T-helper 1 cell (primary cell): ENCODE data around the gene GRM8.

Source experiments
- DNase-seq, 5 donors: peaks; one replicate each; pipeline ENCODE4 v3.0.0-alpha.2; 2012 to 2020

GRM8 gene

DNA sequence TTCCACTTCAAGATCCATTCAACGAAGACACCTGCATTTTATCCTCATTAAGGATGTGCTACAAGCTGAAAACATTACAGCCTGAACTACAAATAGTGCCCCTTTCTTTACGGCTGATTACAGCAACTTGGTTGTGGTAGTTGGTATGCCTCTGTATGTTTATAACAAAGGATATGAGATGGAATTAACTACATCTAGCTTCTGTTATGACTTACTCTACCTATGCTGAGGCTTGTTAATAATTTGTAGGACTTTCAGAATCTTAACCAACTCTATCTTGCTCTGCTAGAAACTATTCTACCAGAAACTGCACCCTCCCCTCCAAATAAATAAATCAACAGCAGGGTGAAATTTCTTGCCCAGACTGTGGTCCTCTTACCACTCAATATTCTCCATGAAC, 448.1 kb downstream of the GRM8 start:
- no peak for DNase-seq

DNA sequence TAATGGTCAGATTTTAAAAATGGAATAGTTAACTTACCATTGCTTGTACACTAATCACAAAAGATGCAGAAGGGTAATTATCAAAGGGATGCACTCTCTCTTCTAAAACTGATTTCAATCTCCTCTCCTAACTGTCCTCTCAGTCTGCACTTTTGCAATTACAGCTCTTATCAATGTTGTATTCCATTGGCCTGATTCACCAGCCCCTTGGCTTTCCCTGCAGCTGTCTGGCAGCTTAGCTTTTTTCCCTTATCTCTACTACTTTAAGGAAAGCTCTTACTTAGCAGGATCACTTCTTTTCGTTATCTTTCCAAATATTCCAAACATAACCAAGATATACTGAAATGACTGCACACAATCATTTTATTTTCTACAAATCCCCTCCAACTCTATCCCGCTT, 448.8 kb downstream of the GRM8 start:
- DNase-seq = no peak

DNA sequence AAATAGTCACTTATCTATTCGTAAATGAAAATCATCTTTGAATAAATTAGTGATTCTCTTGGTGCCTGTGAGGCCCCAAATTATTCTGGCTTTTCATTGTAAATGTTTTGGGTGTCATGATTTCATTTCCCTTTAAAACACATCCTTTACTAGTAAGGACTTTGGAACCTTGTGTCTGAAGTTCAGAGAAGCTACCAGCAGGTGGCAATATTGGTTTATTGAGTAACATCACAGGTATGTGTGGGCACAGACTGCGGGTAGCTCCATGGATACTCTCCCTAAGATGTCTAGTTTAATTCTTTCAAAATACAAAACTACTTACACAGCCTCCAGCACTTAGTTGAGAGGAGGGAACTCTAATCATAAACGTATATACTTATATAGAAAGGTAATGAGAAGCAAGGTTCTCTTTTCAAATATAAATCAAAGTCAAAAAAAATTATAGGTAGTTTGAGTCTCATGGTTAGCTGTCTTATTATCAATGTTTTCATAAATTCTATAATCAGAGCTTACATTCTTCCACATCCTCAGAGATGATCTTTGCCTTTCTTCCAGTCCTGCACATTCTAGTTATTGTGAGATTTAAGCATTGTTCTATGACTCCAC, 449.6 kb downstream of the GRM8 start:
- DNase-seq = peak in 3 of 5 donors; percentile 5 to 41 (median 19)

DNA sequence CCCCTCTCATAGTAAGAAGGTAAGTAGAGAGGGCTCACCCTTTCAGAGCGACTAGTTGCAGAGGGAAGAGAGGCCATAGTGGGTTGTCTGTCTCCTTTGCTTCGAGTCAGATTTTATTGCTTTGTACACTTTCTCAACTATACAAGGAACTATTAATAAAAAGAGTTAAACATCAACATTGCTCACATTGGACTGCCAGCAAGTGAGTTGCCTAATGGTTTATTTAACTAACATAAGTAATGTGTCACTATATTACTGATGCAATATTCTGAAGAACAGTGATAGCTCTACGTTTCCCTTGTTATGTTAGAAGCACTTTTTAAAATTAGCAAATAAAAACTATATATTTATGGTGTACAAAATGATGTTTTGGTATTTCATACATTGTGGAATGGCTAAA, 451.0 kb downstream of the GRM8 start:
- no peak for DNase-seq

DNA sequence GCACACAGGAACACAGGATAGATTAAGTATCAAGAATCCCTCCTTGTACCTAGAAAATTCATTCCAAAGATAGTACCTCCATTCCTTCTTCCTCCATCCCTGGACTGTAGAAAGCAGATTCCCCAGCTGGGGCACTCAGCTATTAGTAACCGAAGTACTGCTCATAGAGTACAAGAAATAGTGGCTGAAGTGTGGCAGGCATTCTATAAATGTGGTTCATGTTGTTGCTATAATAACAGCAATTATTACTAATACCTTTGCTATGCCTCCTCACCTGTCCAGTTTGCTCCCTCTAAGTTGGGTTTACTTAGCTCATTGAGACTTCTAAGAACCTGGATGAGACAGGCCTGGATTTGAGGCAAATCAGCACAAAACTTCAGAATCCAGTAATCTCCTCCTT, 453.2 kb downstream of the GRM8 start:
- no peak for DNase-seq

DNA sequence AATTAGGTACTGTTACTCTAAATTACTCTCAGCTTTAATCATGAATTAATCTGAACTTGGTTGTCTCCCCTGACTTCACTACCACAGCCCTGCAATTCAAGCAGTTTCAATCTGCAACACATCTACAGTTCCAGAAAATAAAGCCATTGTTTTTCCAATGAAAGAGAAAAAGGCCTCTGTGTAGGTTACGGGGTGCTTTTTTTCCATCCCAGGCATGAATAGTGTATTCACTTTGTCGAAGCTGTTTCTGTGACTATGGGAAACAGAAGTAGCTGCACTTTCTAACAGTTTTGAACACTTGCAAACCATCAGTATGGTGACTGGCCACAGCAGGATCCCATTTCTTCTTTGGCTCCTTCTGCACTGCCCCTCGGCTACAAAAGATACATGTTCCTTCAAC, 460.2 kb downstream of the GRM8 start:
- DNase-seq = no peak

DNA sequence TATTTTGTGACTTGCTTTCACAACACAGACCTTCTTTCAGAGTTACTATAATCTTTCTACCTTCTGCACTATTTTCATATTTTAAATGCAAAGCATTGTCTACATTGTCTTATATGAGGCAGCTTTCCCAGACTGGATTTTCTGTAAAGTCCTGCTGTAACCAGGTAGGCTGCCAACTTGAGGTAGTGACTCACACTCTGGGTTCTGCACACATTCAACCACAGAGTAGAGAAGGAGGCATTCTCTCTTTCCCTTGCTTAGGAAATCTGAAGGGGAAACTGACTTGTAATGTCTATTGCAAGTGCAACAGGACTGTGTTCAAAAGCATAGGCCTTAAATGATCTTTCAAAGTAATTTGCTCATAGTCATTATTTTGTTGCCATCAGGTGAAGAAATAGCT, 461.4 kb downstream of the GRM8 start:
- DNase-seq = no peak

DNA sequence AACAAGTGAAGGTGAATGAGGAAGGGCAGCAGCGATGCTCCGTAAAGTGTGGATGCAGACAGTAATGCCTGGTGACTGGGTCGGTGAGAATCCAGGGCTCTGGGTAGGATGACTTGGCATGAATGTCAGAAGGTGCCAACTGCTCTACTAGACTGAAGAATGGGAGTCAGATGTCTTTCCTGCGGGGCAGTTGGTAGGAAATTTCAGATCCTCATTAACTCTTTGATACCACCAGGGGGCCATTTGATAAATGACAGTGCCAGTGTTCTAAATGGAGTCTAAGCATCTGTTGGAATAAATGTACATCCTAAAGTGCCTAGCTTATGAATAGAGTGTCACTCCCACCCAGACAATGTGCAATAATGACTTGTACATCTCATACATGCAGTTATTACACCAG, 462.0 kb downstream of the GRM8 start:
- no peak for DNase-seq

DNA sequence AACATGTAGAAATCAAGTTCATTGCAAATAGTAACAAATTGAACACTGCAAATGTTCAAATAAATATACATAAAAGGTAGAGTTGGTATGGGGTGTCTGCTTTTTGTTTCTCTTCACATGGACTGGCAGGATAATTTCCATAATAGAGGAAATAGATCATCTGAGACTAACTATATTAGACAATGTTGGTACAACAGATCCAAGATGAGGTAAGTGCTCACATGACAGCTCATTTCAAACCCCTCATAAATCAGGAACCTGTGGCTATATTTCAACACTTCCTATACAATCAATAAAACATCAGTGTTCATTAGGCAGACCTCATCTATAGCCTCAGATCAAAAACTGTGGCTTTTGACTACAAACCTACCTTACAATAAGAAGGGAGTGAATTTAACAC, 469.1 kb downstream of the GRM8 start:
- no peak for DNase-seq

DNA sequence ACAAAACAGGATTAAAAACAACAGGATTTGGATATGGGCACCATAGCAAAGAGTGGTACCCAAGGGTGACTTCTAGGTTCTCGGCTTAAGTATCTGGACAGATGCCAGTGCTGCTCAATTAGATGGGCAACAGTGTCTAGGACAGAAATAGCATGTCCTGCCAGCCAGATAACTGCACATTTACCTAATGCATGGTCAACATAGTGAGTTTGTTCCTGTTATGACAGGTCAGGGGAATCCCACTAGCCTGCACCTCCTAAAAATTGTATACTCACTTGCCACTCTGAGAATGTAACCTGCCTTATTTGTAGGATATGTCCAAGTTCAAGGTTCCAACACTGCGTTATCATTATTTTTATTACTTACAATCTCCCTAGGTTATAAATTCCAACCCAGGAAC, 471.7 kb downstream of the GRM8 start:
- no peak for DNase-seq

DNA sequence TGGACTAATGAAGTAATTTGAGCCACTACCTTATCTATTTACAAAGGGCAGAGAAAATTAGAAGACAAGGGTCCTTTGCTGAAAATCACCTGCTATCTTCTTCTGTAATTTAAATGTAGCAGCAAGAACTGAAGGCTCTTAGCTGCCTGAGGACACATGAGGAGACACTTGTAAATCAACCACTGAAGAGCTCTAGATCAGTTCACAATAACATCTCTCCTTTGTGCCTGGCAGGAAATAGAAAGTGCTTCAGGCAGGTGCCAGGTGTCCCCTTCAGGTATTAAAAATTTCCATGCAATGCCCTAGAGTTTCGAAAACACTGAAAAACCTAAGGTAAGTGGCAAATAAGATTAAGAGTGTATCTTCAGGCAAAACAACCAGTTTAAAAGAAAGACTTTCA, 474.6 kb downstream of the GRM8 start:
- no peak for DNase-seq

DNA sequence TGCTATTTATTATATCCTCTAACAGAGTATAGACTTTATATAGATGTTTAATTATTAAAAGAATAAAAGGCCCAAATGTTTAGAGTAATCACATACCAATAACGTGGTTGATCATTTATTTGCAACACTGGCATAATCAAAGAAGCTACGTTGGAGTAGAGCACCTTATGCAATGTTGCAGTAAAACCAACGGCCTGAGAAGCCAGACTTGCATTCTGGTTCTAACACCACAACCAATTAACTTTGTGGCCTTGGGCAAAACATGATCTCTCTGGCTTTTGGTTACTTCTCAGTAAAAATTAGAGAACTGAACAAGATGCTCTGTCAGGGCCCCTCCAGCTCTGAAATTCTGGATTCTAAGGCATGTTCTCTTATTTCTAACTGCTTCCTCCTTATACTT, 476.2 kb downstream of the GRM8 start:
- no peak for DNase-seq

DNA sequence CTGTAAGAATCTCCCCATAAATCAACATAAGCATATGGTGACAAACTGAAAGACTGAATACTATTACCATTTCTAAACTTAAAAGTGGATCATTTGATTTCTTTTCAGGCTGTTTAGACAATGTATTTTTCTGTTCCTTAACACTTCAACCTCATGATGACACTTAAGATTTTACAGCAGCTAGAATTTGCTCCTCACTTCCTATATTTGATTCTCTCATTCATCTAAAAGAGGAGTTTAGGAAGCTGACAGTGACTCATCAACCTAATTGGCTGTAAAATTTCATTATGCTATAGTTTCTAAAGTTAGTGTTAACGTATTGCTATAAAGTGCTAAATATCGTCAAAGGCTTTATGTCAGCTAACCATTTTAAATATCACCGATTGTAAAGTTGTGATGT, 478.7 kb downstream of the GRM8 start:
- no peak for DNase-seq

DNA sequence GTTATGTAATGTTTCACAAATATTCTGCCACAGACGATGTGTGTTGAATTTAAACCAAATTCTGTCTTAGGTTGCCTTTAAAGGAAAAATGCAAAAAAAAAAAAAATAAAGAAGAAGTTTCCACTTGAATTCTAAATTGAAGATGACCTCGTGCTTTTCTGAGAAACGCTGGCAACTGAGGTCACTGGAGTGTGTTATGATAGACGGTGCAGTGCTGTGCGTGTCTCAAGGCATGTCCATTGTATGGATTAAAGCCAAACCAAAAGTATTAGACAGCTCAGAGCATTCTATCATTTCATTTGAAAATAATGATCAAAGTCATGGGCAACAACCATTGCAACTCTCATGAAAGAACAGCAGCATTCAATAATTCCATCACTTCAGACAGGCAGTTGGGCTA, 483.9 kb downstream of the GRM8 start:
- DNase-seq = no peak

DNA sequence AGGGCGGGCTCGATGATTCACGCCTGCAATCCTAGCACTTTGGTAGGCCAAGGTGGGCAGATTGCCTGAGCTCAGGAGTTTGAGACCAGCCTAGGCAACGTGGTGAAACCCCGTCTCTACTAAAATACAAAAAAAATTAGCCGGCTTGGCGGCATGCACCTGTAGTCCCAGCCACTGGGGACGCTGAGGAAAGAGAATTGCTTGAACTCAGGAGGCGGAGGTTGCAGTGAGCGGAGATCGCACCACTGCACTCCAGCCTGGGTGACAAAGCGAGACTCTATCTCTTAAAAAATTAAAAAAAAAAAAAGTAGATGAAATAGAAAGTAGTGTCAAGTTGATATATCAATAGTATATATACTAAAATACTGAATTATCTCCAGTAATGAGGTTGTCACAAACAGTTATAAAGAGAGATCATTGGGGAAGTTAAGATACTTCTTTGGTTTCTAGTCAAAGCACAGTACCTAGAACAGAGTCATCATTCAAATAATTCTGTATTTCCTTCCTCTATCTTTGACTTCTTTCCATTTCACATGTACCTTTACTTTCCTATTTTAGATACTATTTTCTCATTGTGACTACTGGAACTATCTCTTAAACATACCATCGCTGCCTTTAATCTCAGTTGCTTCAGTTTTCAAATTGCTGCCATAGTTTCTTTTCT, 491.7 kb downstream of the GRM8 start:
- DNase-seq = no peak

DNA sequence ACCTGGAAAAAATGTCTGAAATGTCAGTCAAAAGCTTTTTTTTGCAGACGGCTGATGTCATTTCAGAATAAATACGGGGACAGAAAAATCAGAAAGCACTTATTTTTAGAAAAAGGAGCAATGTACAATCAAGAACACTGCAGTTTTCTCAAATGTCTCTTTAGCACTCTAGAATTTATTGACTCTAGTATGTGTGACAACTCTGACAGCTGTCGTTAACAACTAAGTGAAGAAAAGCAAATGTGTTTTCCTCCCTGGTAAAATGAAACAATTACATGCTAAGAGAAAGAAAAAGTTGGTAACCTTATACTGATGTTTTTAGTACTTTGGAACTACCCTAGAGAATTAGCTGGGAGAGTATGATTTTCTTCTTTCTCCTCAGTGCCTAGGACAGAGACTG, 497.4 kb downstream of the GRM8 start:
- no peak for DNase-seq

DNA sequence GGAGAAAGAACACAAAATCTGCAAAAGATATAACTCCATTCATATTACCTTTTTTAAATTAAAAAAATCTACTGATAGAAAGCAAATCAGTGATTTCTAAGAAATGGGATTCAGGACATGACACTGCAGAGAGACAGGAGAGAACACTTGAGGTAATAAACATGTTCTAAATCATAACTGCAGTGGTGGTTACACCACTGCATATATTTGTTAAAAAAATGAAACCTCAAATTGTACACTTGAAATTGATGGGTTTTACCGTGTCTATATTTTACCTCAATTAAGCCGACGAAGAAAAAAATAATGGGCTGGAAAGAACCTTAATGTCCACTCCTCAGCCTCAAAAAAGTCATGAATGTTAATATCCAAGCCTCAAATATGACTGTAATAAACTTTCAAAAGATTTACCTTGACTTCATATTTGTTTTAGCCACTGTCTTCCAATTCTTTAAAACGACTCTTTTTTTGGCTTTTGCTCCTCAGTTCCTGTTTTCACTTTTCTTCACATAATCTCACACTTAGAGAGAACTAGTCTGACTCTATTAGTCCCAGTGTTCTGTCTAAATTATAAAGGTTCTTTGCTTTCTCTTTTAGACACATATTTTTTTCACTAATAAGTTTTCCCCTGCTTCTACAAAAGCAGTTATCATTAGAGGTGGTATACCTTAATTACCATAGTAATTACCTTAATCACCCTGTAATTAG, 502.4 kb downstream of the GRM8 start:
- DNase-seq = no peak

DNA sequence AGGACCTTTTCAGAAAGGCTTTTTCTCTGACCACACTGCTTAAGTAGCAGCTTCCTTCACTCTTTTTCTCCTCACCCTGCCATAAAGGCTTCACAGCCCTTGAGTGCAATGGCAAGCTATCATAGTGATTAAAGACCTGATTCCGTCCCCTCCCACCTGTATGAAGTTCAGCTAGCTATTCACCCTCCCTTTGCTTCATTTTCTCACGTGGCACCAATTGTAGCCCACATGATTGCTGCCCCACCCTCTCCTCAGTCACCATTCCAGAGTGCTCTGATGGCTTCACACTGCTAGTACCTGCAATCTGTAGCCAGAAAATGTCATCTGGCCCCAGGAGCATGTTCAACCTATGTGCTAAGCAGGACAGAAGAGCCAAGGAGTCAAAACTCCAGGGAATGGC, 523.8 kb downstream of the GRM8 start:
- DNase-seq = no peak

DNA sequence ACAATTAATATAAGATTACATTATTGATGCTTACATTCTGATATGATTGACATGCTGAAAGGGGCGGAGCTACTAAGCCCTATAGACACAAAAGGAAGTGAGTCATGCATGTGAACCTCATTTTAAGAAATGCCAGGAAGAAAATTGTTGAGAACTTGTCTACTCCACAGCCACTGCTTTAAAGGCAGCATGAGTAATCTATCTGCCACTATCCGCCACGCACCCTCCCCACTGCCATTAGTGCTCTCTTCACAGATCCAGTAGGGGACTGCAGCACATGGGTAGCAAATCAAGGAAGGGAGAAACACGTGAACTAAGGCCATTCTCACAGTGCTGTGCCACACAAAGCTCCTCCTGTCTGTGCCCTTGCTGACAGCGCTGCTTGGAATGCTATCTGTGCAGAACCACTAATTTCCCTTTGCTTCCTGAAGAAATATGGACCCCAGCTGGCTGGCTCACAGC, 524.8 kb downstream of the GRM8 start:
- peak in 1 of 5 donors; percentile 75 for DNase-seq

DNA sequence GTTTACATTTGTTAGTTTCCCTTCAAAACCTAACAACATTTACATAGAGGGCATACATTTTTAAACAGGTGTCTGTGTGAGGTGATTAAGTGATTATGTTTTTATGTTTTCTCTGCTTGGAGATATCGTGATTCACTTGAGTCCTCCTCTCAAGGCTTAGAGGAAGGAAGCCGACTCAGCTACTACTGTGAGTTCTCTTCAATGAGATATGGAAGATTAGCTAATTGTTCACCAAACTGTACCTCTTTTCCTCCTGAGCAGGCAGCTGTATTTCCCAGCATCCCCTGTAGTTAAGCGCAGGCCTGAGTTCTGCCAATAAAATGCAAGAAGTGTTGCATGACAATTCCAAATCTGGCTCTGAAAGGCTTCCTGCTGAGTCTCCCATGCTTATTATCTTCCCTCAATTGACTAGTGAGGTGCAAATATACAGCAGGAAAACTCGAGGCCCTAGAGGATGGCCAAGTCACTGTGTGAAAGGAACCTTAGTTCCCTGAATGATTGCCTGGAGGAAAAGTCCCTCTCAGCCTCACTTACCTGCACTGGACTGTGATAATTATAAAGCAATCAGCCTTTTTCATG, 528.7 kb downstream of the GRM8 start:
- no peak for DNase-seq

DNA sequence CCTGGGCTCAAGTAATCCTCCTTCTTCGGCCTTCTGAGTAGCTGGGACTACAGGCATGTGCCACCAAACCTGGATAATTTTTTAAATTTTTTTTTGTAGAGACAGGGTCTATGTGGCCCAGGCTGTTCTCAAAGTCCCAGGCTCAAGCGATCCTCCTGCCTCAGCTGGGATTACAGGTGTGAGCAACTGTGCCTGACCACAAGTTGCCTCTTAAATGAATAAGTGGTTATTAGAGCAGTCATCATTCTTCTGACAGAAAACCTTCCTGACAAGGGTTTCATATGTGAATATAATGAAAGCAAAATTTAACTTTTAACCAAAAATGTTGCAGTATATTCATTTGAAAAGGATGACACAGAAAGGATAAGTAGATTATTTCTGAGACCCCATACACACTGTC, 532.5 kb downstream of the GRM8 start:
- DNase-seq = no peak

DNA sequence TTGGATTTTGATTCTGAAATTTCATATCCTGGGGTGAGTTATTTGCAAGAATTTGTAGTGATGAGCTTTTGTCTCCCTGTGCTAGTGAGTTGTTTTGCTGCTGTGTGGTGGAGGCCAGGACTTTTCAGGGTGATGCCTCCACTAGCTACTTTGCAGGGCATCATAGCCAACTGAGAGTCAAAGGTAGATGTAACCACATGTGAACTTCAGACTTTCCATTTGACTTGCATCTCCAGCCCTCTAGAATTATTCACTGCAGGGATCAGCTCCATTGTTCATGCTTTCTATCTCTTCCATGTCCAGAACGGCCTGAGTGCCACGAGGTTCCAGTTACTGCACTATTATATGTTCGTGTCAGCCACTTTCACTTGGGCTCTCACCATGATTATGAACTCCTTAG, 534.3 kb downstream of the GRM8 start:
- peak in 1 of 5 donors; percentile 2 for DNase-seq

DNA sequence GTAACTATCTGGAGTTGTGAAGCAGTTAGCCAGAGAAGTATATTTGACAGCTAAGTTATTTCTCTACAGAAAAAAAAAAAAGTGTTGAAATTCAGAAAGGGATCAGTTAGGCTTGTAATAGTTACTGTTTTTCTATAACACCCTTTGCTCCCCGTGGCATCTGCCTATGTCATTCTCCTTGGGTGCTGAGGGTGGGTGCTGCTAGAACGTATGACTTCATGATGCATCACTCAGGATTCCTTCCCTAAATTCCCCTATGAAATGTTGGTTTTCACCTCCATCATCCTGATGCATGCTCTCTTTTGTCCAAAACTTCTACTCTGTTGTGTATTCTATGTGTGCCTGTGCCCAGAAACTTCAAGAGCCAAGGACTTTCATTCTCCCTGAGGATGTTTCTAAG, 536.4 kb downstream of the GRM8 start:
- no peak for DNase-seq

DNA sequence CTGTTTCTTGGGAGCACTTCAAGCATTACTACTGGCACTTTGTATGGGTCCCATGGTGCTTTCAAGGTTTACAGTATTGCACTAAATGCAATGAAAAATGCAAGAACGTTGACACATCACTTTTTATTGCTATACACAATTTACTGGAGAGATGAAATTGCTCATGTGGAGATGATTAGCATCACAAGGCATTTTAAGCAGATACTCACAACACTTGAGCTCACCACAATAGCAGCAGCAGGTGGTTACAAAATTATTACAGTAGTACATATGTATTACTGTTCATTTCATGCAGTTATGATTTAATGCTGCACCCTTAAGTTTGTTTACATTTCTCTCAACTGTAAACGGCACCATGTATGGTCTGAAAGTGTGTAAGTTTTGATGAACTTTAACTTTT, 537.7 kb downstream of the GRM8 start:
- DNase-seq = no peak
